ENCODE measurements around the gene VTI1A. TPM values are rescaled to one million over a fixed set of nuclear protein-coding genes. Genes with fewer than 3 reads are reported as not detected.

Gene VTI1A
- total RNA-seq, 2 donors from 2014 or later, result 35.2 to 46.9 TPM

GRCh38 chr10:112758961-112759360 is 311.9 kb downstream of the VTI1A start:
- H3K27ac Mint-ChIP-seq, result no peak overlapping the region
- H3K4me3 Mint-ChIP-seq, result no peak overlapping the region
- no peak for ATAC-seq (replicated peaks)
- peaks cover 21% of the 10 kb centered on the region for H3K36me3 Mint-ChIP-seq (ENCODE audit: low read depth)
- no peaks in the 10 kb centered on the region for H3K4me1 Mint-ChIP-seq
- no peaks in the 10 kb centered on the region for H3K9me3 Mint-ChIP-seq
- H3K27me3 Mint-ChIP-seq, result no peaks in the 10 kb centered on the region

GRCh38 chr10:112759496-112759895 is 312.5 kb downstream of the VTI1A start:
- Mint-ChIP-seq H3K4me3 (no peak overlapping the region), H3K27me3 (no peaks in the 10 kb centered on the region), H3K36me3 (ENCODE audit: low read depth) (peaks cover 16% of the 10 kb centered on the region), H3K4me1 (no peaks in the 10 kb centered on the region), H3K9me3 (no peaks in the 10 kb centered on the region), H3K27ac (no peak overlapping the region)
- no peak for ATAC-seq (replicated peaks)

- Mint-ChIP-seq H3K27me3 (no peaks in the 10 kb centered on the region), H3K4me1 (no peaks in the 10 kb centered on the region), H3K27ac (no peak overlapping the region), H3K9me3 (no peaks in the 10 kb centered on the region), H3K4me3 (no peak overlapping the region), H3K36me3 (ENCODE audit: low read depth) (peaks cover 7% of the 10 kb centered on the region)
- no peak for ATAC-seq (replicated peaks)
Observed at GRCh38 chr10:112761256-112761655, 314.2 kb downstream of the VTI1A start.

DNA sequence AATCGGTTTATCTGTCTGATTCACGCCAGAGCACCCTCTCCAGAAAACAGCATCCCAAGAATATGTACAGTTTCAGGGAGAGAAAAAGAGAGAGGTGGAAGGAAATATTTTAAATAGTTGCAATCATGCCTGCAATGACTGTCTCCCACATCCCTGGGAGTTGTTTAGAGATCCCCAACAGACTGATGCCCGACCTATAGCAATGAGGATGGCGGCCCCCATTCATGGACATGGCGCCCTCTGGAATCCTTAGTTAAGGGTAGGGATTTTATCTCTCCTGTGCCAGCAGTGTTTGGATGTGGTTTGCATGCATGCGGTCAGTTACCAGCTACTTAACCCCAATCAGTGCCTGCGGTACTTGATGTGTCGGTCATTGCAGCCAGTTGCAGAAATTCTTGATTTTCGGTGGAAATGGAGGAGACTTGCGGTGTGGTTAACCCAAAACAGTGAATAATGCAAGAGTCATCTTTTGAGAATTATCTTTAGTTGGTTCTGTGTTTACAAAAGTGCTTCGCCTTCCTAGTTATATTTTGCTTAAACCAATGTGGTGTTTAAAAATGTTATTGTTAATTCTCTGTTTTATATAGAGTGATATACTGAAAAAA is 317.0 kb downstream of the VTI1A start:
- Mint-ChIP-seq H3K27ac (no peak overlapping the region), H3K4me3 (no peak overlapping the region), H3K4me1 (no peaks in the 10 kb centered on the region), H3K27me3 (no peaks in the 10 kb centered on the region), H3K36me3 (ENCODE audit: low read depth) (no peaks in the 10 kb centered on the region), H3K9me3 (no peaks in the 10 kb centered on the region)
- no peak for ATAC-seq (replicated peaks)

DNA sequence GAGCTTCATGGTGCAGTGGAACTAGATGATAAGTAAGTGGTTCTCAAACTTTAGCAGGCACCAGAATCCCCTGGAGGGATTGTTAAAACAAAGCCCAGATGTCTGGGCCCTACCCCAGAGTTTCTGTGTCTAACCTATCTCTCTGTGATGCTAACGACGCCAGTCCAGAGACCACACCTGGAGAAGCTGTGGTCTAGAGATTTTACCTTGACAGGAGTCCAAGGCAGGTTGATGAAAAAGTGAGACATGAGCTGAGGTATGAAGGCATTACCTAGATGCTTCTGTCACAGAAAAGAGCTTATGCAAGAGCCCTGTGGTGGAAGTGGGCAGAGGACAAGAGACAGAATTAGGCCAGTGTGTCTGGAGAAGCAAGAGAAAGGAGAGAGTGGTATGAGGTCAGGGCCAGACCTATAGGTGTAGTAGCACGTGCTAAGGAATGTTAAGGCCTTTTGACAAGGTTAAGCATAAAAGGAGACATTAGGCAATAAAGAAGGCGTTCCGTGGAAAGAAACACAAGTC is 318.8 kb downstream of the VTI1A start:
- H3K27me3 Mint-ChIP-seq, result no peaks in the 10 kb centered on the region
- no peak overlapping the region for H3K4me3 Mint-ChIP-seq
- H3K9me3 Mint-ChIP-seq, result no peaks in the 10 kb centered on the region
- H3K4me1 Mint-ChIP-seq, result no peaks in the 10 kb centered on the region
- ATAC-seq (replicated peaks), result no peak
- no peak overlapping the region for H3K27ac Mint-ChIP-seq
- peaks cover 2% of the 10 kb centered on the region for H3K36me3 Mint-ChIP-seq (ENCODE audit: low read depth)

DNA sequence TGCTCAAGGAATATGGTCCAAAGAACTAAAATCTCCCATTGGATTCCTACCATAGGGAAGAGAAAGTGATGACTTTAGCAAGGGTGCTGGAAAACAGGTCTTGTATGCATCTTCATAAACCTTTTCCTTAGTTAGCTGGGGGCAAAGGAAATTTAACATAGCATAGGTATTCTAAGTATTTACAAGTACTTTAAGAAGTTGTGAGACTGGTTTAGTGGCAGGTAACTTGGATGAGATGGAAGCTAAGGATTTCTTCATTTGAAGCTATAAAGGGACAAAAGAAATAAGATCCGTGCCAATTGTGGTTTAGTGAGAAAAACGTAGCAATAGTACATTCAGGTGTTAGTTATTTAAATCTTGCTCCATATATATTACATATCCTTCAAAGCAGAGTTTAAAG is 319.6 kb downstream of the VTI1A start:
- H3K27me3 Mint-ChIP-seq, result no peaks in the 10 kb centered on the region
- H3K9me3 Mint-ChIP-seq, result no peaks in the 10 kb centered on the region
- peaks cover 6% of the 10 kb centered on the region for H3K36me3 Mint-ChIP-seq (ENCODE audit: low read depth)
- no peak for ATAC-seq (replicated peaks)
- no peaks in the 10 kb centered on the region for H3K4me1 Mint-ChIP-seq
- H3K27ac Mint-ChIP-seq, result no peak overlapping the region
- H3K4me3 Mint-ChIP-seq, result no peak overlapping the region

DNA sequence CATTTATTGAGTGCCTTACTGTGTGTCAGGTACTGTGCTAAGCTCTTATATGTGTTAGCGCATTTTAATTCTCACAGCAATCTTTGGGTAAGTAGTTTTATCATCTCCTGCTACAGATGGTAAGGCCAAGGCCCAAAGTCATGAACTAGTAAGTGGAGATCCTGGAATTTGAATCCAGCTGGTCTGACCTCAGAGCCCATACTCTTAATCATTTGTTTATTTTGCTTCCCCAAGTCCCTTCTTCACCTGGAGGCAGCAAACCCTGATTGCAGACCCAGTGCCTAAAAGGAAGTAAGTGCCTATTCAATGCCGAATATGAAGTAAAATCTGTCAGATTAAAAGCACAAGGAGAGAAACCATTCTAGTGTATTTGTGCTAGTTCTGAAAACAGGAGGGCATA is 320.1 kb downstream of the VTI1A start:
- no peak for ATAC-seq (replicated peaks)
- Mint-ChIP-seq H3K27ac (no peak overlapping the region), H3K9me3 (no peaks in the 10 kb centered on the region), H3K4me3 (no peak overlapping the region), H3K4me1 (no peaks in the 10 kb centered on the region), H3K27me3 (no peaks in the 10 kb centered on the region), H3K36me3 (ENCODE audit: low read depth) (peaks cover 6% of the 10 kb centered on the region)

GRCh38 chr10:112768121-112768520 is 321.1 kb downstream of the VTI1A start:
- H3K4me1 Mint-ChIP-seq, result no peaks in the 10 kb centered on the region
- H3K9me3 Mint-ChIP-seq, result no peaks in the 10 kb centered on the region
- H3K27ac Mint-ChIP-seq, result no peak overlapping the region
- H3K36me3 Mint-ChIP-seq (ENCODE audit: low read depth), result peaks cover 6% of the 10 kb centered on the region
- no peak overlapping the region for H3K4me3 Mint-ChIP-seq
- ATAC-seq (replicated peaks), result no peak
- no peaks in the 10 kb centered on the region for H3K27me3 Mint-ChIP-seq

- Mint-ChIP-seq H3K36me3 (ENCODE audit: low read depth) (peaks cover 6% of the 10 kb centered on the region), H3K4me1 (no peaks in the 10 kb centered on the region), H3K27ac (no peak overlapping the region), H3K9me3 (no peaks in the 10 kb centered on the region), H3K4me3 (no peak overlapping the region), H3K27me3 (no peaks in the 10 kb centered on the region)
- ATAC-seq (replicated peaks), result no peak
Observed at GRCh38 chr10:112769081-112769480, 322.1 kb downstream of the VTI1A start.

- Mint-ChIP-seq H3K4me3 (no peak overlapping the region), H3K9me3 (no peaks in the 10 kb centered on the region), H3K4me1 (no peaks in the 10 kb centered on the region), H3K27ac (no peak overlapping the region), H3K36me3 (ENCODE audit: low read depth) (peaks cover 6% of the 10 kb centered on the region), H3K27me3 (no peaks in the 10 kb centered on the region)
- ATAC-seq (replicated peaks), result no peak
Observed at GRCh38 chr10:112769611-112770370, 322.8 kb downstream of the VTI1A start.

DNA sequence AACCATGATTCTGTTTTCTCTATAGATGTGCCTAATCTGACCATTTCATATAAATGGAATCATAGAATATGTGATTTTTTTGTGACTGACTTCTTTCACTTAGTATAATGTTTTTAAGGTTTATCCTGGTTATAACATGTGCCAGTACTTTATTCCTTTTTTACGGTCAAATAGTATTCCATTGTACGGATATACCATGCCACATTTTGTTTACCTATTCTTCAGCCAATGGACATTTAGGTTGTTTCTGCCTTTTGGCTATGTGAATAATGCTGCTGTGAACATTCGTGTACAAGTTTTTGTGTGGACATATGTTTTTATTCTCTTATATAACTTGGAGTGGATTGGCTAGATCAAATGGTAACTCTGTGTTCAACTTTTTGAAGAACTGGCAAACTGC is 324.7 kb downstream of the VTI1A start:
- H3K4me1 Mint-ChIP-seq, result no peaks in the 10 kb centered on the region
- H3K4me3 Mint-ChIP-seq, result no peak overlapping the region
- no peak overlapping the region for H3K27ac Mint-ChIP-seq
- H3K9me3 Mint-ChIP-seq, result no peaks in the 10 kb centered on the region
- no peak for ATAC-seq (replicated peaks)
- H3K27me3 Mint-ChIP-seq, result no peaks in the 10 kb centered on the region
- peaks cover 6% of the 10 kb centered on the region for H3K36me3 Mint-ChIP-seq (ENCODE audit: low read depth)

DNA sequence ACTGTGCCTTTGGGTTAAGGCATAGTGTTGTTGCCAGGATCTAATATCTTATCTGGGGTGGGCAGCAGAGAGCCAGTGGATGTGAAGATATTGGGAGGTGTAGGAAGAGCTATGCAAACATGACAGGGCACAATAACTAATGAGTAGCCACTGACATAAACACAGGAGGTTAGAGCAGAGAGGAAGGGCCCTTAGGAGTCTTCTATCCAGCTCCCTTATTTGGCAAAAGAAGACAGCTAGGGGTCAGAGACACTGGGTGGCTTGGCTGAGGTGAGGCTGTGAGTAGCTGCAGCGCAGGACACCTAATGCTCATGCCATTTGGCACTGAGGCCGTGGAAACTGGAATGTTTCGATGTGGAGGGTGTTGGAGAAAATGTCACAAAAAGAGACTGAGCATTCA is 326.8 kb downstream of the VTI1A start:
- no peaks in the 10 kb centered on the region for H3K4me1 Mint-ChIP-seq

GRCh38 chr10:112774210-112774609 is 327.2 kb downstream of the VTI1A start:
- H3K27me3 Mint-ChIP-seq, result no peaks in the 10 kb centered on the region
- no peak overlapping the region for H3K27ac Mint-ChIP-seq
- H3K9me3 Mint-ChIP-seq, result no peaks in the 10 kb centered on the region
- no peak for ATAC-seq (replicated peaks)
- H3K36me3 Mint-ChIP-seq (ENCODE audit: low read depth), result peaks cover 6% of the 10 kb centered on the region
- no peaks in the 10 kb centered on the region for H3K4me1 Mint-ChIP-seq
- no peak overlapping the region for H3K4me3 Mint-ChIP-seq

More for the DNA sequence above, 326.8 kb downstream of the VTI1A start:
- Mint-ChIP-seq H3K27me3 (no peaks in the 10 kb centered on the region), H3K9me3 (no peaks in the 10 kb centered on the region), H3K4me3 (no peak overlapping the region), H3K36me3 (ENCODE audit: low read depth) (peaks cover 6% of the 10 kb centered on the region), H3K27ac (no peak overlapping the region)
- ATAC-seq (replicated peaks), result no peak

GRCh38 chr10:112774798-112775197 is 327.8 kb downstream of the VTI1A start:
- H3K27me3 Mint-ChIP-seq, result no peaks in the 10 kb centered on the region
- H3K4me1 Mint-ChIP-seq, result no peaks in the 10 kb centered on the region
- peaks cover 6% of the 10 kb centered on the region for H3K36me3 Mint-ChIP-seq (ENCODE audit: low read depth)
- ATAC-seq (replicated peaks), result no peak
- H3K27ac Mint-ChIP-seq, result no peak overlapping the region
- no peak overlapping the region for H3K4me3 Mint-ChIP-seq
- H3K9me3 Mint-ChIP-seq, result no peaks in the 10 kb centered on the region

- ATAC-seq (replicated peaks), result no peak
- H3K4me3 Mint-ChIP-seq, result no peak overlapping the region
- H3K9me3 Mint-ChIP-seq, result no peaks in the 10 kb centered on the region
- H3K27ac Mint-ChIP-seq, result no peak overlapping the region
- H3K4me1 Mint-ChIP-seq, result no peaks in the 10 kb centered on the region
- H3K27me3 Mint-ChIP-seq, result no peaks in the 10 kb centered on the region
- peaks cover 6% of the 10 kb centered on the region for H3K36me3 Mint-ChIP-seq (ENCODE audit: low read depth)
Observed at GRCh38 chr10:112775381-112775780, 328.4 kb downstream of the VTI1A start.

Data from activated T-helper 17 cell treated with anti-CD3 and anti-CD28 coated beads, Interleukin-2, amount 50 U/mL, for 72 hours (primary cell).